ENCODE data around the gene FDXACB1.

The FDXACB1 gene

DNA sequence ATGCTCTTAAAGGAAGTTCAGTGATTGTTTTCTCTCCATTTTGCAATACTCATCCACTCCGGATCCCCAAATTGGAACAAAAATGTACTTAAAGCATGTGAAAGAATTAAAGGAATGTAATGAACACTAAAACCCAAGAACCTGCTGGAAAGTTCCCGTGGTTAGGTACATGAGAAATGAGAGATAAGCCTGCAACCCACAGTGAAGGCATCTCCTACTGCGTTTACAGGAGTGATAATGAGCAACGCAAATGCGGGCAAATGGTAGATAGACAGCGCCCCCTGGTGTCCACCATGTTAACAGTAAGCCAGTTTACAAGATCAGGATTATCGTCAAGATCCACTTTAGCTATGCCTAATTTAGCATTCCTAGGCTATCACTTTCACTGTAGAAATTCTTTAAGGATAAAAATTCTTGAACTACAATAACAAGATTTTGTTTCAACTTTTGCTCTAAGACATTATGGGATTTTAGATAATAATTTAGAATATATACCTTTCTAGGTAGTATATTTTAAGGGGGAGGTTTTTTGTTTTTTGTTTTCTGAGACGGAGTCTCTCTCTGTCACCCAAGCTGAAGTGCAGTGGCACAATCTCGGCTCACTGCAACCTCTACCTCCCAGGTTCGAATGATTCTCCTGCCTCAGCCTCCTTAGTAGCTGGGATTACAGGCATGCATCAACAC is 37.5 kb downstream of the FDXACB1 start:
- peak; percentile 83 for DNase-seq

DNA sequence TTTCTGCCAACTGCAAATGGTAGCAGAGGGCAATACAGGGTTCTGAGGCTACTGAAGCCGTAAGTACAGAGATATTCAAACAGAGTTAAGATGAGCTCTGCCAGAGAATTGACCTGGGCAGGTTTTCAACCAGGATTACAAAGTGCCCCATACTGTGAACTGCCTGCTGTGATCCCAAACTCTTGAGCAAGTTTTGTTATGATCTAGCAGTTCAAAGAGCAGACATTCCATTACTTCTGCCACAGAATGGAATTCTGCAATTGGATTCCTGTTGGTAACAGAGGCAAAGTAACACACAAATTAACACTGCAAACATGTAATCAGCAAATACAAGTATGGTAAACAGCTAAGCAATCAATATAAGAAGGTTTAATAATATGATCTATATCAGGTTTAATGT is 38.8 kb downstream of the FDXACB1 start:
- no peak for DNase-seq

DNA sequence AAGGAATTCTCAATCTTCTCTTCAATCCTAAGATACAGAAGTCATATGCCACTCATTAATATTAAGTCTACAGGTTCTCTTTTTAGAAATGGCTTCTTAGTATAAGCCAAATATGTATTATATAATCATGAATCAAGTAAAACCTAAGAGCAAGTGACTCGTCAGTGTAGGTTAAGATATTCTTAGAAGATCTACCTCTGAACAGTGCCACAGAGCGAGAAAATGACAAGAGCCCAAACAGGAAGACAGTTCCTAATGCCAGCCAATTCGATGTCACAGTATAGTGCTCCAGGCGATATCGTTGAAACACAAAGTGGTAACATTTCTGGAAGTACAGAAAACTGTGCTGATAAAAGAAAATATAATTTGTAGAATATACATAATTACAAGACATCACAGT is 40.9 kb downstream of the FDXACB1 start:
- no peak for DNase-seq

DNA sequence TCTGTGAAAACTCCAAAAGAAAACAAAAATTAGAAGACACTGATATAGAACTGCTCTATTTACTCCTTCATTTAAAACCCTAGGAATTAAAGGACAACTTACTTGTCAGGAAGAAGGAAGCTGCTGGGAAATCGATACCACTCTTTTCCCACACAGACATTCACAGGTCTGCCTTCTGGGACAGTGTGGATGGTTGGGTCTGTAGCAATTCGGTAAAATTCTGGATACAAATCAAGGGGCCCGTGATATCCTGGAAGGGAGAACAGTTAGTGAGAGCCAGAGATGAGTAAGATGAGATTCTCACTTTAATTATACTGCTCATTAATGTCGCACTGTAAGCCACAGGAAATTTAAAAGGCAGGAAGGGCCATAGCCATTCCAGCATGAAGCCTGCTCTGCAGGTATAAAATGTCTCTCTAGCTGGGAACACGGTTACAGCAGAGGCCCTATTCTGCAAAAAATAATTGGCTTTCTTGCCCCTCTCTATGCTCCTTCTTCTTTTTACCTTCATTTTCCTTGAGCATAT is 41.5 kb downstream of the FDXACB1 start:
- no peak for DNase-seq

DNA sequence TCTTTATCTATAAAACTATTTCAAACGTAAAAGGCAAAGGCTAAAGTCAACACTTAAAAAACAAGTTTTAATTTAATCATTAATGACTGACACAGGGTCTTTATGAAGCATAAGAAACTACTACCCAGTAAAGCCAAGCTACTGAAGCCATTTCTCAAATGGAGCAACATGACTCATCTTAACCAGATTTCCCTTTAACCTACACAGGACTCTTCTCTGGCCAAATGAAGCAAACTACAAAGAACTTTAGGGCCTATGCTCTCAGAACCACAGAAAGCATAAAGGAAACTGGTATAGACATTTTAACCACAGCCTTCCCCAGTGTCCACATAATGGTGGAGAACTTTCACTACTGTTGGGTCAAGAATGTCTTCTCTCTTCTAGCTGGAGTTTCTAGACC is 42.2 kb downstream of the FDXACB1 start:
- peak; percentile 13 for DNase-seq

DNA sequence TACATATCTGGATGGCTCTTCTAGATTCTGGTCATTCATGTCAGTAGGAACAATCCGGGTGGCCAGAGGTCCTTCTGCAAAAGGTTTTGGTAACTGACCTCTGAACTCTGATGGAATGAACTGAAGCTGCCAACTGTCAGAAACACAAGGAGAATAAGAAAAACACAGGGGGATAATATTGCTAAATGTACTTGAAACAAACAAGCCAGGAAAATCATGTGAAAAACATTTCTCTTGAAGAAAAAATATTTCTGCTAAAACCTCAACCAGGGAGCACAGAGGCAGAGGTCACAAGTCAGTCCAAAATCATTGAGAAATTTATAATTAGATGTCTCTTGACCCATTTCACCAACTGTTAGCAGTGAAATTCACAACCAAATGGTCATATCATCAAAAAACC is 42.8 kb downstream of the FDXACB1 start:
- DNase-seq: no peak

DNA sequence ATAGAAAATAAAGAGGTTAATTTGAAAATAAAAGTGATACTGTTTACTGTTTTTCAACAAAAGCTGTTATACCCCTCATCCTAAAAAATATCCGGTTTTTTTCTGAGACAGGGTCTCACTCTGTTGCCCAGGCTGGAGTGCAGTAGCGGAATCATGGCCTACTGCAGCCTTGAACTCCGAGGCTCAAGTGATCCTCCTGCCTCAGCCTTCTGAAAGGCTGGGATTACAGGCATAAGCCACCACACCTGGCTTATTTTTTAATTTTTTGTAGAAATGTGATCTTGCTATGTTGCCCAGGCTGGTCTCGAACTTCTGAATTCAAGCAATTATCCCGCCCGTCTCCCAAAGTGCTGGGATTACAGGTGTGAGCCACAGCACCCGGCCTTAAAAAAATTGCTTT is 43.3 kb downstream of the FDXACB1 start:
- no peak for DNase-seq

DNA sequence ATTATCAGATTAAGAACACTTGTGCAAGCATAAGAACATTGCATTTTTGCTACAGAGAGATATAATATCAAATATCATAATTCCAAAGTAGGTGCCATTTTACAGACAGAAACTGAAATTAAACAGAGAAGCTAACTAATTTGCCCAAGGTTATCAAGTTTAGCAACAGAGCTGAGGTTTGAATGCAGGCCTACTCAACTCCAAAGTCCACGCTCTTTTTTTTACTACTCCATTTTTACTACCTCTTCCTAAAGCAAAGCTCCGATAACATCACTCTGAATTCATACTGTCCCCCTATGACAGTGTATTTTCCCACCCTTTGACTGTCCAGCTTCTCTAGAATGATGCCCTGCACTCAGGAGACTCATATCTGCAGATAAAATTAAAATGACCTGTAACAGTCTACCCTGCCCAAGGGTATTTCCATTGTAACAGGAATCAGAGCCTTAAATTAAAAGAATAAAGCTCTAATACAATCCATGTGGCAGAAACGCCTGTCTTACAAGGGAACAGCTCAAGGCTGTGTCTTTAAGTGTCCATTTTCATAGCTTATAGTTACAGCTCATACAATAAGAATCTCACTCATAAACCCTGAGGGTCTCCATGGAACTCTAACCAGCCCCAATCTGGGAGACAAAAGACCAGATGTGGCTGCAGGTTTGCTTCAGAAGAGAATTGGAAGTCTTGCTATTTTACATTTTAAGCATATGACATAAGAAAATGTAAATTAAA is 44.4 kb downstream of the FDXACB1 start:
- DNase-seq: no peak

DNA sequence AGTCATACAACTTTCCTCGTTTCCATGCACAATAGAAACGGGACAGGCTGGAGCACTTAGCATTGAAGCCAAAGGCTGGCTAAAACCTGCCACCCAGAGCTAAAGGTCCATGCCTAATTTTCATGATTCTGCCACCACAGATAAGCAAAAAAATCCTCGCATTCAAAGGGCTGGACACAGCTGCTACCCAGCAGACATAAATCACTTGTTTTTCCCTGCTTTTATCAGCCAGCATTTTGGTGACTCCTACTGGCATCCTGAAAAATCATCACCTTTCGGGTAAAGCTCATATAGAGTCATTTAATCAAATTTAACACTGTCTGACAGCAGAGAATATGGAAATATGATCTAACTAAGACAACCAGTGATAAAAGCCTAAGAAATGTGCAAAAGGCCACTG is 45.4 kb downstream of the FDXACB1 start:
- no peak for DNase-seq

DNA sequence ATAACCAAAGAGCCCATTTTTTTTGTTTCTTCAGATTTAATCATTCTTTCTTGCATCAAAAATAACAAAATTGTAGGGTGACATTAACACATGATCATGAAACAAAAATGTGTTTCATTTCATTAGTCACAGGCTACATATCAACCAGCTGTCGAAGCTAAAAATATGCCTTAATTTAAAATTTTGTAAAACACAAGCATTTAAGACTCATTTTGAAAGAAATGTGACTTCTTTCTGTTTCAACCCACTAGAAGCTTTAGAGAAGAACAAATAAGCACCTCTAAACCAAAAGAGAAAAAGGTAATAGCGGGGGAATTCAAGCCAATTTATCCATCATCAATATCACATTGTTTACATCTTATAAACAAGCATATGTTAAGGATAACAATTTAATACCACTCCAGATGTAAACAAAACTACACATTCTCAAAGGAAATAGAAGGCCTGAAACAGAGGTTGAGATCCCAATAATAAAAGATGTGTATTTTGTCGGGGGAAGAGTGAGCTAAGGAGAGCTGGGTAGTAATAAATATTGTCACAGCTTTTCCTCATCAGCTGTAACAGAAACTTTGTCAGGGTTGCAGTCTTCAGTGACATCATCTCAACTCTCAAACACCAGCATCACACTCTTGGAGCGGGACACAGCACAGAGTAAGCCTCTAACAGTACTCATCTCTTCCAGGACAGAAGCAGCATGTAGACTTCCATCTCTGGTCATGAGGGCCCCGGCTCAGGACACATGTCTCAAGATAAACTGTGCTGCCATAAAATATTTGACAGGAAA is 49.6 kb downstream of the FDXACB1 start:
- DNase-seq: peak; percentile 27

DNA sequence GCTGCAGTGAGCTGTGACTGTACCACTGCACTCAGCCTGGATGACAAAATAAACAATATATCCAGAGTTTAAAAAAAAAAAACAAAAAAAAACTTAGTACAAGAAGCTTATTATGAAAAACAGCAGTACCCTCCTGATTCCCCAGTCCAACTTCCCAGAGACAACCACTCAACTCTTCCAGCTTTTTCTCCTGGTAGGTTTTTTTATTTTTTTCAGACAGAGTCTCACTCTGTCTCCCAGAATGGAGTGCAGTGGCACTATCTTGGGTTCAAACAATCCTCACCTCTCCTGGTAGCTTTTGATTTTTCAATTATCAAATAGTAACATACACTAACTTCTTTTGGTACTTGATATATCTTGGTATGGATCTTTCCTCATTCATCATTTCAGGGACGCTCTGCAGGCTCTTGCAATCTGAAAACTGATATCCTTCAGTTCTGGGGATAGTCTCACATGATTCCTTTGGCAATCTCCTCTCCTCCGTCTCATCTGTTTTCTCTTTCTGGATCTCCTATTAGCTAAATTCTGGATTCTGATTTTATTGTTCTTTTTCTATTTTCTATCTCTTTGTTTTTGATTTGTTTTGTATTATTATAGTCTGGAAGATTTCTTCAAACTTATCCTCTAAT is 52.5 kb downstream of the FDXACB1 start:
- no peak for DNase-seq

All from activated CD4-positive, alpha-beta T cell treated with anti-CD3 and anti-CD28 coated beads, Interleukin-2, amount 50 U/mL, for 16 hours (primary cell).